MM.1S (cell line): ENCODE results near the gene CPLX1.

Experiments
- DNase-seq: peaks from one replicate; pipeline ENCODE4 v3.0.0-alpha.2; 2015
- H2AFZ ChIP-seq: fragments of 300-600 bp; sonication (generic); 2 replicates; pipeline ENCODE4 v1.6.0; 2016; ENCODE audit warnings: antibody characterized with exemption, low read length
- H3F3A ChIP-seq: fragments of 300-600 bp; sonication (generic); 2 replicates; pipeline ENCODE4 v1.6.1; 2016; ENCODE audit warnings: mild to moderate bottlenecking, antibody characterized with exemption, low read length, moderate library complexity, mixed read lengths; ENCODE audit not compliant: insufficient read depth
- H3K27ac ChIP-seq: fragments of 300-600 bp; sonication (generic); 2 replicates; pipeline ENCODE4 v1.5.1; 2016; ENCODE audit warnings: mild to moderate bottlenecking, low read length
- H3K27me3 ChIP-seq: fragments of 300-600 bp; sonication (generic); replicated peaks from 2 replicates; pipeline ENCODE4 v1.6.0; 2016; ENCODE audit warnings: low read length; ENCODE audit not compliant: insufficient read depth
- H3K36me3 ChIP-seq: fragments of 300-600 bp; sonication (generic); replicated peaks from 2 replicates; pipeline ENCODE4 v1.6.1; 2016; ENCODE audit warnings: mild to moderate bottlenecking, low read length, mixed read lengths; ENCODE audit not compliant: insufficient read depth
- H3K4me1 ChIP-seq: fragments of 300-600 bp; sonication (generic); 2 replicates; pipeline ENCODE4 v1.6.1; 2016; ENCODE audit warnings: low read length, mixed read lengths
- H3K4me2 ChIP-seq: fragments of 300-600 bp; sonication (generic); 2 replicates; pipeline ENCODE4 v1.6.0; 2016; ENCODE audit warnings: low read depth, low read length
- H3K4me3 ChIP-seq: fragments of 300-600 bp; sonication (generic); 2 replicates; pipeline ENCODE4 v1.5.1; 2016; ENCODE audit warnings: low read length, mixed read lengths
- H3K79me2 ChIP-seq: fragments of 300-600 bp; sonication (generic); 2 replicates; pipeline ENCODE4 v1.6.1; 2016; ENCODE audit warnings: mixed run types, low read length, mixed read lengths
- H3K9ac ChIP-seq: fragments of 300-600 bp; sonication (generic); 2 replicates; pipeline ENCODE4 v1.6.1; 2016; ENCODE audit warnings: low read length, mixed read lengths
- H3K9me2 ChIP-seq: fragments of 300-600 bp; sonication (generic); replicated peaks from 2 replicates; pipeline ENCODE4 v1.6.1; 2016; ENCODE audit warnings: mild to moderate bottlenecking, low read length, mixed read lengths; ENCODE audit not compliant: insufficient read depth
- H3K9me3 ChIP-seq: fragments of 300-600 bp; sonication (generic); replicated peaks from 2 replicates; pipeline ENCODE4 v1.6.1; 2016; ENCODE audit warnings: mild to moderate bottlenecking, low read length, mixed read lengths; ENCODE audit not compliant: insufficient read depth
- H4K20me1 ChIP-seq: fragments of 300-600 bp; sonication (generic); 2 replicates; pipeline ENCODE4 v1.6.1; 2016; ENCODE audit warnings: mild to moderate bottlenecking, low read length, moderate library complexity, mixed read lengths; ENCODE audit not compliant: insufficient read depth
- EZH2 ChIP-seq: fragments of 300-600 bp; sonication (generic); optimal IDR thresholded peaks from 2 replicates; pipeline ENCODE3; 2017; ENCODE audit warnings: low read depth, mild to moderate bottlenecking, antibody characterized with exemption, low read length, mixed read lengths
- EZH2phosphoT487 ChIP-seq: fragments of 300-600 bp; sonication (generic); IDR thresholded peaks from 2 replicates; pipeline ENCODE4 v1.6.1; 2018; ENCODE audit warnings: antibody characterized with exemption, low read length
- TF ChIP-seq, protein P1 (sequence below): fragments of 300-600 bp; sonication (generic); IDR thresholded peaks from 2 replicates; pipeline ENCODE4 v1.5.1; 2016; ENCODE audit warnings: antibody characterized with exemption, low read length, mixed read lengths

The CPLX1 gene

DNA sequence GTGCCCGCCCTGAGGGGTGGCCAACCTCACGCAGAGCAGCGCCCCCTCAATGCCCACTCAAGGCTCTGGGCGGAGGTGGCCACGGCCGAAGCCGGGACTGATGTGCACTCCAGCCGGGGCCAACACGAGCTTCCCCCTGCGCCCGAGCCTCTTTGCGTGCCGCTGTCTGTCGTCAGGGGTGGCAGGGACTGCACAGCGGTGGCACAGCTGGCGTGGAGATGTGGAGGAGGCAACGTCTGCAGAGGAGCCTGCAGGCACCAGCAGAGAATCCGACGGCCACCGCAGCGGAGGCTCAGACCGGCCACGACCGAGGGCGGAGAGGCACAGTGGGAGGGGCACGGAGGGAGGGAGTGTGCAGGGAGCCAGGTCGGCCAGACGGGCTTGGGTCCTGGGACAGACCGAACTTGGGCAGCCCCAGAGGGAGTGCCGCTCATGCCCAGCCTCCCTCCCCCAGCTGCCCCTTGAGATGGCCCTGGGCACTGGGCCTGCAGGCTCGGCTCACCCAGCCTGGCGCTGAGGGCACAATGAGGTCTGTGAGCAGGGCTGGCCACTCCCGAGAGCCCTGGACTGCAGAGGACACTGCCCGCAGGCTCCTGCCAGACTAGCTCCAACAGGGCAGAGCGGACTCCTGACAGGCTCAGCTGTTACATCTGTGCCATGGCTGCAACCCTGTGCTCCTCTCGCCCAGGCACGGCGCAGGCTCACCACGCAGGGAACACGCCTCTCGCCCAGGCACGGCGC is 46.5 kb upstream of the CPLX1 start:
- Histone ChIP-seq H3K4me2 (no peak overlapping the region), H2AFZ (no peak overlapping the region), H3K4me1 (no peaks in the 10 kb centered on the region), H3F3A (no peaks in the 10 kb centered on the region), H3K27me3 (no peaks in the 10 kb centered on the region), H3K9ac (no peak overlapping the region), H3K4me3 (no peak overlapping the region), H3K9me3 (no peaks in the 10 kb centered on the region), H3K27ac (no peak overlapping the region), H3K36me3 (peaks cover 23% of the 10 kb centered on the region), H4K20me1 (no peaks in the 10 kb centered on the region), H3K9me2 (no peaks in the 10 kb centered on the region), H3K79me2 (no peaks in the 10 kb centered on the region)
- TF ChIP-seq, protein P1, sequence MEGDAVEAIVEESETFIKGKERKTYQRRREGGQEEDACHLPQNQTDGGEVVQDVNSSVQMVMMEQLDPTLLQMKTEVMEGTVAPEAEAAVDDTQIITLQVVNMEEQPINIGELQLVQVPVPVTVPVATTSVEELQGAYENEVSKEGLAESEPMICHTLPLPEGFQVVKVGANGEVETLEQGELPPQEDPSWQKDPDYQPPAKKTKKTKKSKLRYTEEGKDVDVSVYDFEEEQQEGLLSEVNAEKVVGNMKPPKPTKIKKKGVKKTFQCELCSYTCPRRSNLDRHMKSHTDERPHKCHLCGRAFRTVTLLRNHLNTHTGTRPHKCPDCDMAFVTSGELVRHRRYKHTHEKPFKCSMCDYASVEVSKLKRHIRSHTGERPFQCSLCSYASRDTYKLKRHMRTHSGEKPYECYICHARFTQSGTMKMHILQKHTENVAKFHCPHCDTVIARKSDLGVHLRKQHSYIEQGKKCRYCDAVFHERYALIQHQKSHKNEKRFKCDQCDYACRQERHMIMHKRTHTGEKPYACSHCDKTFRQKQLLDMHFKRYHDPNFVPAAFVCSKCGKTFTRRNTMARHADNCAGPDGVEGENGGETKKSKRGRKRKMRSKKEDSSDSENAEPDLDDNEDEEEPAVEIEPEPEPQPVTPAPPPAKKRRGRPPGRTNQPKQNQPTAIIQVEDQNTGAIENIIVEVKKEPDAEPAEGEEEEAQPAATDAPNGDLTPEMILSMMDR = no peak
- TF ChIP-seq EZH2phosphoT487 (no peak), EZH2 (no peak)
- no peak for DNase-seq

DNA sequence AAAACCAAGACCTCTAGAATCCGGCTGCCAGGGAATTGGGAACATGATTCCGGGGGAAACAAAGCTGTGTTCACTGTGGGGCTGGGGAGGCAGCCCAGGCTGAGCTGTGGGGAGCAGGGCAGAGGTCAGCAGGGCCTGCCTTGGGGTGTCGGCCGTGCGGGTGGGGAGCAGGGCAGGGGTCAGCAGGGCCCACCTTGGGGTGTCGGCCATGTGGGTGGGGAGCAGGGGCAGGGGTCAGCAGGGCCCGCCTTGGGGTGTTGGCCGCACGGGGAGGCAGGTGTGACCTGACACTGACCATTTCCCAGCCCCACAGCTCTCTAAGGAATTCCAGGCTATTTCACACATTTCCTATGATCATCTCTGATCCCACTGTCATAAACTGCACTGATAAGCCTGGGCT is 45.6 kb upstream of the CPLX1 start:
- H3K9ac ChIP-seq = no peak overlapping the region
- DNase-seq = no peak

DNA sequence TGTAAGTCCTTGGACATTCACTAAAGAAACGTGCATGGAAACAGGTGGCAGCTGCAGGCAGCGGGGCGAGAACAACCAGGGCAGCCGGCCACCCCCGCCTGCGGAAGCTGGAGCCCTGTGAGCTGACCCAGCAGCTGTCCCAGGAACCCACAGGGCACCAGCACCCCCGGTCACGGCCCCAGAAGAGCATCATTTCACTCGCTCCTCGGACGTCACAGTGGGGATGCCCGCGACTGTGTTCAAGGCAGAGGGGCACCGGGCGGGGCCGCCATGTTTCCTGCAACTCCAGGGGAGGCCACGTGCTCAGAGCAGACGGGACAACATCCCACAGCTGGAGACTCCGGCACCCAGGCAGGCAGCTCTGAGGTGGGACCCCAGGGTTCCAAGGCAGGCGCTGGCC is 45.0 kb upstream of the CPLX1 start:
- no peak for TF ChIP-seq EZH2phosphoT487
- TF ChIP-seq, protein P1 = no peak
- no peak for TF ChIP-seq EZH2
- Histone ChIP-seq H3K9me3 (no peaks in the 10 kb centered on the region), H3F3A (no peaks in the 10 kb centered on the region), H3K27me3 (no peaks in the 10 kb centered on the region), H3K36me3 (peaks cover 16% of the 10 kb centered on the region), H3K27ac (no peak overlapping the region), H3K79me2 (no peaks in the 10 kb centered on the region), H3K4me1 (no peaks in the 10 kb centered on the region), H4K20me1 (no peaks in the 10 kb centered on the region), H3K4me2 (no peak overlapping the region), H3K9me2 (no peaks in the 10 kb centered on the region), H3K9ac (no peak overlapping the region), H2AFZ (no peak overlapping the region), H3K4me3 (no peak overlapping the region)
- no peak for DNase-seq

More for the DNA sequence above, 45.6 kb upstream of the CPLX1 start:
- Histone ChIP-seq H3K27ac (no peak overlapping the region), H3K4me1 (no peaks in the 10 kb centered on the region), H3K79me2 (no peaks in the 10 kb centered on the region), H3K9me3 (no peaks in the 10 kb centered on the region), H3K4me2 (no peak overlapping the region), H3F3A (no peaks in the 10 kb centered on the region), H3K27me3 (no peaks in the 10 kb centered on the region), H4K20me1 (no peaks in the 10 kb centered on the region), H3K4me3 (no peak overlapping the region), H3K9me2 (no peaks in the 10 kb centered on the region), H3K36me3 (peaks cover 19% of the 10 kb centered on the region), H2AFZ (no peak overlapping the region)
- TF ChIP-seq EZH2 = no peak
- TF ChIP-seq, protein P1 = no peak
- TF ChIP-seq EZH2phosphoT487 = no peak
